Activated naive CD8-positive, alpha-beta T cell treated with anti-CD3 and anti-CD28 coated beads, Interleukin-2, amount 50 U/mL, for 16 hours (primary cell): ENCODE results near the gene DNAJC22.
A peak's percentile ranks its signal among the peaks of the same experiment; 100 is the strongest.
"Not testable (repeated sequence)": the region's sequence is repeated elsewhere in the genome, so short reads cannot be mapped to it uniquely, and the experiment has no call there.

ENCODE experiments used
- DNase-seq: peaks from one replicate; pipeline ENCODE4 v3.0.0-alpha.2; 2020; ENCODE audit warnings: low read depth, low spot score

The DNAJC22 gene

DNA sequence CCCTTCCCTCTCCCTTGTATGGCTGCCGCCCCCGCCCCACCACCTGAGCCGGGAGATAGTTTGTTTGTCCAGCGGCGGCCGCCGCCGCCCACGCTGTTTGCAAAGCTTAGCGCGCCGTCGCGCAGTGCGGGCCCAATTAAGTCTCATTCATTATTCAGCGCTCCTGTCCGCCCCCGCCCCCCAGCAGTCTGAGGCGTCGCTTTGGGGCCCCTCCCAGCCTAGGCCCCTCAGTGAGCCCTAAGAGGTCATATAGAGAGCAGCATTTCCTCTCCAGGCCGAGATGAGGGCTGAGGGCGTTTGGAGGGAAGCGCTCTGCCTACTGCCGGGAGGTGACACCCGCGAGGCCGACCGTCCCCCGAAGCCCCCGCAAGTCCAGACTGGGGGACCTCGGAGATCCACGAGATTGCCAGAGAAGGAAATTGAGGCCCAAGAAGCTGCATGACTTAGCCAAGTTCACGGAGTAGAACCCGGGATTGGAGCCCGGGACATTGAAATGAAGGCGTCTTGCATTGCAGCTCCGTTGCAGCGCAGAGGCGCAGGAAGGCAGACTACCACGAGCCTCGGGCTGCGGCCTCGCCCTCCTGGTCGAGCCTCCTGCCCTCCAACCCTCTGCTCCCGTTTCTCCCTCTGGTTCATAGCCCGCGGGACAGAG, at the start of gene DNAJC22:
DNAJC22 (plus strand) TSS at position 230 of the 652 bp plus-strand sequence. CDS start 1,985 bp downstream, outside the sequence.
- no peak for DNase-seq

DNA sequence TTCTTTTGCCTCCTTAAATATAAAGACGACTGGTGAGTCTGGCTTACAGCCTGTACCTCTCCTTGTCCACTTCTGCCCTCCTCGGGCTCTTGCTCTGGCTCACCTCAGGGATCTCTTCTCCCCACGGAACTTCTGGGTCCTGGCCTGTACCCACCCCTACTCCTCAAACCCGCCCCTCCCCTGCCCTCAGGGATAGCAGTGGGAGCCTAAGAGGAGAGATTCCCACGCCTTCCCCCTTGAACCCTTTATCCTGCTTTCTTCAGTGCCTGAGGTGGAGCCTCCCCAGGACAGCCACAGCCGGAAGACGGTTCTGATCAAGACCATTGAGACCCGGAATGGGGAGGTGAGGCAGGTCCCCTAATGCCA, 49.0 kb upstream of the DNAJC22 start:
- no peak for DNase-seq

DNA sequence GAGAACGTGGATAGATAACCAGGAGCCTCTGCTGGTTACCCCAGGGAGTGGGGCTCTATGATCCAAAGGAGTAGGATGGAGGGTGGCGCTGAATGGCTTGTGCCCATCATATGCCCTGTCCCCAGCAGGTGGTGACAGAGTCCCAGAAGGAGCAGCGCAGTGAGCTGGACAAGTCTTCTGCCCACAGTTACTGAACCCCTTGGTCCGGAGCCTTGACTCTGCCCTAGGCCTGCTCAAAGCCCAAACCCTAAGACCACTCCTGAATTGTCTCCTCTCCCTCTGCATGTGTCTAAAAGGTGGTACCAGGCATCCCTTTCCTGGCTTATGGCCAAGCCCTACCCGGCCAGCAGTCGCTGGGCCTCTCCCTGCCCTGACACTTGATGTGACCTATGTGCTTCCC, 48.5 kb upstream of the DNAJC22 start:
- no peak for DNase-seq

DNA sequence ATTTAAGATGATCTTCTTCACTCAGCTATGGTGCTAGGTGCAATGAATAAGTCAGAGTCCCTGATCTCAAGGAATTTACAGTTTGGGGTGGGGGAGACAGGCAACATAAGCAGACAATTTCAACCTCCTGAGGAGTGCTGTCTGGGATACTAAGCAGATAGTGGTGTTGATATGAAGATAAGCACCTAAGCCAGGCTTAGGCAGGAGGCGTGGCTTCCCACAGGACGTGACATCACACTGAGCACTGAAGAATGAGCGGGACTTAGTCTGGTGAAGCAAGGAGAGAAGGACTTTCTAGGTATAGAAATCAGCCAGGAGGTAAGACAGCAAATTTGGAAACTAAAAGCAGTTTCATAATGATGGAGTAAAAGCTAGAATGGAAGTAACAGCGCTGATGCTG, 44.9 kb upstream of the DNAJC22 start:
- no peak for DNase-seq

- DNase-seq, result no peak
These were observed 42.5 kb upstream of the DNAJC22 start for GRCh38 chr12:49304161-49304560.

DNA sequence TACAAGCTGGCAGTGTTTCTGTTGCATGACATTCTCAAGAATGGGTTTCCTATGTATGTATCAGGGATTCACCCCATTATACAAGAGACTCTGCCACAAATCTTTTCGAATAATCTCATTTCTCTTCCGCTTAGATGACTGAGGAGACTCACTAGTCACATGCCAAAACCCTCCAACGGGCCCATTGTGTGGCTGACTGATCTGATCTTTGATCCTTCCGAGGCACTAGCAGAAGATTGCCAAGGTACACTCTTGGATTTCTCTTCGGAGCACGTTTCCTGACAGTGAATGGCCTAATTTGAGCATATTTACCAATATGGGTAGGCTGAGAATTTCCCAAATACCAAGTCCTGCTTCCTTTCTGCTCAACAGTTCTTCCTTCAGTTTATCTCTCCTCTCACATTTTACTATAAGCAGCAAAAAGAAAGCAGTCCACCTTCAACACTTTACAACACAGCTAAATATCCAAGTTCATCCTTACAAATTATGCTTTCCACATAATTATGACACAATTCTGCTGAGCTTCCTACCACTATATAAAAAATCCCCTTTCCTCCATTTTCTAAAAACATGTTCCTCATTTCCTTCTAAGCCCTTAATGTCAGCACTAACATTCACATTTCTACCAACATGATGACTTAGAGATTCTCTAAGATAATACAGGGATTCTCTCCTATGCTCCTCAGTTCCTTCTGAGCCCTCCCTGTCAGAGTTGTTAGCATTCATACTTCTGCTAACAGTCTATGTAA, 40.8 kb upstream of the DNAJC22 start:
- DNase-seq, result no peak

DNA sequence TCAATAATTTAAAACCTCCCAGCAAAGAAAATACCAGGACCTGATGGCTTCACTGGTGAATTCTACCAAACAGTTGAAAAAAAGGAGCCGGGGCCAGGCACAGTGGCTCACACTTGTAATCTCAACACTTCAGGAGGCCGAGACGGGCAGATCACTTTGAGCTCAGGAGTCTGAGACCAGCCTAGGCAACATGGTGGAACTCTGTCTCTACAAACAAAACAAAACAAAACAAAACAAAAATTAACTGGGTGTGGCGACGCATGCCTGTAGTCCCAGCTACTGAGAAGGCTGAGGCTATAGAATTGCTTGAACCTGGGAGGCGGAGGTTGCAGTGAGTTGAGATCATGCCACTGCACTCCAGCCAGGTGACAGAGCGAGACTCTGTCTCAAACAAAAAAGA, 37.3 kb upstream of the DNAJC22 start:
- no peak for DNase-seq

- DNase-seq, result not testable (repeated sequence)
These were observed 36.2 kb upstream of the DNAJC22 start for GRCh38 chr12:49310451-49311000.

DNA sequence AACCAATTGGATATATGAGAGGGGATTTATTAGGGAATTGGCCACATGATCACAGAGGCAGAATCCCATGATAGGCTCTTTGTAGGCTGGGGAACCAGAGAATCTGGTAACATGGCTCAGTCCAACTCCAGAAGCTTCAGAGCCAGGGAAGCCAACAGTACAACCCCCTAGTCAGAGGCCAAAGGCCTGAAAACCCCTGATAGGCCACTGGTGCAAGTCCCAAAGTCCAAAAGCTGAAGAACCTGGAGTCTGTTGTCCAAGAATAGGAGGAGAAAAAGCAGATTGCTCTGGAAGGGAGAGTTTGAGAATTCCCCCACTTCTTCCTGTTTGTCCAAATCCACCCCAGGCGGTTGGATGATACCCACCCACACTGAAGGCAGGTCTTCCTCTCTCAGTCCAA, 31.9 kb upstream of the DNAJC22 start:
- DNase-seq, result no peak

DNA sequence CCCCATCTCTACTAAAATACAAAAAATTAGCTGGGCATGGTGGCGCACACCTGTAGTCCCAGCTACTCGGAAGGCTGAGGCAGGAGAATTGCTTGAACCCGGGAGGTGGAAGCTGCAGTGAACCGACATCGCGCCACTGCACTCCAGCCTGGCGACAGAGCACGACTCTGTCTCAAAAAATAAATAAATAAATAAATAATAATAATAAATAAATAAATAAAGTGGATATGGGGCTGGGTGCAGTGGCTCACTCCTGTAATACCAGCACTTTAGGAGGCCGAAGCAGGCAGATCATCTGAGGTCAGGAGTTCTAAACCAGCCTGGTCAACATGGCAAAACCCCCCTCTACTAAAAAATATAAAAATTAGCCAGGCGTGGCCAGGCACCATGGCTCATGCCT, 29.6 kb upstream of the DNAJC22 start:
- DNase-seq, result not testable (repeated sequence)

GRCh38 chr12:49320411-49321103, 26.1 kb upstream of the DNAJC22 start:
- DNase-seq, result not testable (repeated sequence)

DNA sequence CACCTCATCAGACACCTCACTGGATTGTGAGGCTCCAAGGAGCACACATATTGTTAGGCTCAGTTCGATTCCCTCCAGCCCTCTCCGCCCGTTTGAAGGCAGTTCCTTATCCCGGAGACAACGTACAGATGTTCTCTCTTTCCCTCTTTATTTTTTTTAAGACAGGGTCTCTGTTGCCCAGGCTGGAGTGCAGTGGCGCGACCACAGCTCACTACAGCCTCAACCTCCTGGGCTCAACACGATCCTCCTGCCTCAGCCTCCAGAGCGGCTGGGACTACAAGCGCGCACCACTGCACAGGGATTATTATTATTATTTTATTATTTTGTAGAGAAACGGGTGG, 24.4 kb upstream of the DNAJC22 start:
- no peak for DNase-seq

DNA sequence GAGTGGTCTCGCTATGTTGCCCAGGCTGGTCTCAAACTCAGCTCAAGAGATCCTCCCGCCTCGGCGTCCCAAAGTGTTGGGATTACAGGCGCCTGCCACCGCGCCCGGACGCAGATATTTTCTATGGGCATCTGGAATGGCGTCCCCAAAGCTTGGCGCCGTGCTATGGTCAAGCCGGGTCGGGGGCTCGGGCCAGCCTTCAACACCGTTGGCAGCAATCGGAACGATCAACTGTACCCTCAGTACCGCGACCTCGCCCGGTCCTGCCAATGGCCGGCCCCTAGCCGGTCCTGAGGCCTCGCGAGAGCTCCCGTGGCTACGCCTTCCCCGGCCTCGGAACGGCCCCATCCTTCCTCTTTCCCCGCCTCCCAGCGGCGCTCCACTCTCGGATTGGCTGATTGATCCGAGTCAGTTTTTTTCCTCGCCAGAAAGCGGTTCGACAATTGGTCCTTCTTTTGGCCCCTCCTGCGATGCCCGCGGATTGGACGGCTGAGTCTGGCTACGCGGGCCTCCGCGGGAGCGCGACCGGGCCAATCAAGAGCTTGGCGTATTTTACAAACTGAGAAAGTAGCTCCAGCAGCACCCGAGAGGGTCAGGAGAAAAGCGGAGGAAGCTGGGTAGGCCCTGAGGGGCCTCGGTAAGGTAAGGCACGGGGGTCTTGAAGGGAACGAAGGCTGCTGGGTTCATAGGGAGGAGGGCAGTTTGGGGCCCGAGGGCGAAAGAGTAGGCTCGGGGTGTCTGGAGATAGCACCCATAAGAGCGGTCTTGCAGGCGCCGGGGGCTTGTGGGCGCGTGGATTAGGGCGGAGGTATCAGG, 23.8 kb upstream of the DNAJC22 start, which contains the start of gene TROAP:
TROAP (plus strand) TSS at position 548 of the 816 bp plus-strand sequence. CDS start 354 bp downstream, outside the sequence.
- peak; percentile 94 for DNase-seq

- DNase-seq, result no peak
These were observed 23.1 kb upstream of the DNAJC22 start for GRCh38 chr12:49323524-49324097.

- DNase-seq, result no peak
These were observed 21.1 kb upstream of the DNAJC22 start for GRCh38 chr12:49325606-49326005.

- no peak for DNase-seq
These were observed 19.3 kb upstream of the DNAJC22 start for GRCh38 chr12:49327368-49327767.

GRCh38 chr12:49327887-49328286, 18.8 kb upstream of the DNAJC22 start:
- DNase-seq, result no peak

GRCh38 chr12:49328816-49329215, 17.9 kb upstream of the DNAJC22 start:
- DNase-seq, result no peak

GRCh38 chr12:49330032-49330619, 16.6 kb upstream of the DNAJC22 start:
- DNase-seq, result no peak

- no peak for DNase-seq
These were observed 15.9 kb upstream of the DNAJC22 start for GRCh38 chr12:49330631-49331379.
